Neural cell (in vitro differentiated cells): ENCODE results near the gene ADPRS.

Source experiments
- MXI1 ChIP-seq: fragments of 450-650 bp; conservative IDR thresholded peaks from 2 replicates; pipeline ENCODE4 v1.6.1; 2014; ENCODE audit warnings: antibody characterized with exemption, mild to moderate bottlenecking; ENCODE audit not compliant: poor library complexity, severe bottlenecking
- RAD21 ChIP-seq: fragments of 450-650 bp; conservative IDR thresholded peaks from 2 replicates; pipeline ENCODE4 v1.6.1; 2014; ENCODE audit warnings: antibody characterized with exemption, mild to moderate bottlenecking, moderate library complexity
- SMC3 ChIP-seq: fragments of 450-650 bp; conservative IDR thresholded peaks from 2 replicates; pipeline ENCODE4 v1.6.1; 2014; ENCODE audit warnings: antibody characterized with exemption, mild to moderate bottlenecking, moderate library complexity; ENCODE audit not compliant: poor library complexity
- TF ChIP-seq, protein P1 (sequence below): fragments of 450-650 bp; IDR thresholded peaks from 2 replicates; pipeline ENCODE4 v1.5.1; 2014; ENCODE audit warnings: antibody characterized with exemption, mild to moderate bottlenecking, moderate library complexity; ENCODE audit not compliant: poor library complexity, severe bottlenecking
- TF ChIP-seq, protein P2 (sequence below): IDR thresholded peaks from 2 replicates; pipeline ENCODE4 v1.6.1; 2012; ENCODE audit warnings: borderline replicate concordance

DNA sequence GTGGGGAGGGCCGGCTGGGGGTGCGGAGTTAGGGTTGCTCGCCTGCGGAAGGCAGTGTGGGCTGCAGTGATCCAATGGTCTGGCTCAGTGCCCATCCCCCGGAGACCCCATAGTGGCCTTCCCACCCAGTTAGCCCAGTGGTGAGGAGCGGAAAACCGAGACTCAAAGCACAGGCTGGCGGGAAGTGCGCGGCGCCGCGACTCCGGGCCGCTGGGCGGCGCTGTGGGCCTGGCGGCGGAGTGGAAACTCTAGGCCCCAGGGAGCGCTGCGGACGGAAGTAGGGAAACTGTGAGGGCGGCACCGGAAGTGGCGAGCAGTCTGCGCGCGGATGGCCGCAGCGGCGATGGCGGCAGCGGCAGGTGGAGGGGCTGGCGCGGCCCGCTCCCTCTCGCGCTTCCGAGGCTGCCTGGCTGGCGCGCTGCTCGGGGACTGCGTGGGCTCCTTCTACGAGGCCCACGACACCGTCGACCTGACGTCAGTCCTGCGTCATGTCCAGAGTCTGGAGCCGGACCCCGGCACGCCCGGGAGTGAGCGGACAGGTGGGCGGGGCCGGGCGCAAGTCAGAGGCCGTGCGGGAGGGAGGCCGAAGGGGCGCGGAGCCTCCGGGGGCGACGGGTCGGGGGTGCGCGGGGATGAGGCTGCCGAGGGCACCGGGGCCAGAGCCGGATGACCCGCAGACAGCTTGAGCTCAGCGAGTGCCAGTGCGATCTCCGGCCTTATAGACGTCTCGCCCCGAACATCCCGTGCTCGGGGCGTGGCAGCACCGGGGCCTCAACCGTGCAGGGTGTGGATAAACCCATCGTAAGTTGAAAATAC, at the start of gene ADPRS:
- TF ChIP-seq SMC3 (peak; percentile 65), RAD21 (peak; percentile 38), MXI1 (peak; percentile 92)
- TF ChIP-seq, protein P1, sequence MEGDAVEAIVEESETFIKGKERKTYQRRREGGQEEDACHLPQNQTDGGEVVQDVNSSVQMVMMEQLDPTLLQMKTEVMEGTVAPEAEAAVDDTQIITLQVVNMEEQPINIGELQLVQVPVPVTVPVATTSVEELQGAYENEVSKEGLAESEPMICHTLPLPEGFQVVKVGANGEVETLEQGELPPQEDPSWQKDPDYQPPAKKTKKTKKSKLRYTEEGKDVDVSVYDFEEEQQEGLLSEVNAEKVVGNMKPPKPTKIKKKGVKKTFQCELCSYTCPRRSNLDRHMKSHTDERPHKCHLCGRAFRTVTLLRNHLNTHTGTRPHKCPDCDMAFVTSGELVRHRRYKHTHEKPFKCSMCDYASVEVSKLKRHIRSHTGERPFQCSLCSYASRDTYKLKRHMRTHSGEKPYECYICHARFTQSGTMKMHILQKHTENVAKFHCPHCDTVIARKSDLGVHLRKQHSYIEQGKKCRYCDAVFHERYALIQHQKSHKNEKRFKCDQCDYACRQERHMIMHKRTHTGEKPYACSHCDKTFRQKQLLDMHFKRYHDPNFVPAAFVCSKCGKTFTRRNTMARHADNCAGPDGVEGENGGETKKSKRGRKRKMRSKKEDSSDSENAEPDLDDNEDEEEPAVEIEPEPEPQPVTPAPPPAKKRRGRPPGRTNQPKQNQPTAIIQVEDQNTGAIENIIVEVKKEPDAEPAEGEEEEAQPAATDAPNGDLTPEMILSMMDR, result peak; percentile 99
- TF ChIP-seq, protein P2, sequence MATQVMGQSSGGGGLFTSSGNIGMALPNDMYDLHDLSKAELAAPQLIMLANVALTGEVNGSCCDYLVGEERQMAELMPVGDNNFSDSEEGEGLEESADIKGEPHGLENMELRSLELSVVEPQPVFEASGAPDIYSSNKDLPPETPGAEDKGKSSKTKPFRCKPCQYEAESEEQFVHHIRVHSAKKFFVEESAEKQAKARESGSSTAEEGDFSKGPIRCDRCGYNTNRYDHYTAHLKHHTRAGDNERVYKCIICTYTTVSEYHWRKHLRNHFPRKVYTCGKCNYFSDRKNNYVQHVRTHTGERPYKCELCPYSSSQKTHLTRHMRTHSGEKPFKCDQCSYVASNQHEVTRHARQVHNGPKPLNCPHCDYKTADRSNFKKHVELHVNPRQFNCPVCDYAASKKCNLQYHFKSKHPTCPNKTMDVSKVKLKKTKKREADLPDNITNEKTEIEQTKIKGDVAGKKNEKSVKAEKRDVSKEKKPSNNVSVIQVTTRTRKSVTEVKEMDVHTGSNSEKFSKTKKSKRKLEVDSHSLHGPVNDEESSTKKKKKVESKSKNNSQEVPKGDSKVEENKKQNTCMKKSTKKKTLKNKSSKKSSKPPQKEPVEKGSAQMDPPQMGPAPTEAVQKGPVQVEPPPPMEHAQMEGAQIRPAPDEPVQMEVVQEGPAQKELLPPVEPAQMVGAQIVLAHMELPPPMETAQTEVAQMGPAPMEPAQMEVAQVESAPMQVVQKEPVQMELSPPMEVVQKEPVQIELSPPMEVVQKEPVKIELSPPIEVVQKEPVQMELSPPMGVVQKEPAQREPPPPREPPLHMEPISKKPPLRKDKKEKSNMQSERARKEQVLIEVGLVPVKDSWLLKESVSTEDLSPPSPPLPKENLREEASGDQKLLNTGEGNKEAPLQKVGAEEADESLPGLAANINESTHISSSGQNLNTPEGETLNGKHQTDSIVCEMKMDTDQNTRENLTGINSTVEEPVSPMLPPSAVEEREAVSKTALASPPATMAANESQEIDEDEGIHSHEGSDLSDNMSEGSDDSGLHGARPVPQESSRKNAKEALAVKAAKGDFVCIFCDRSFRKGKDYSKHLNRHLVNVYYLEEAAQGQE, result peak; percentile 65
